Stimulated activated CD4-positive, alpha-beta T cell treated with anti-CD3 and anti-CD28 coated beads, Interleukin-2, amount 100 ng/mL, for 48 hours (primary cell): ENCODE results near the gene VIPR2.

Experiments
- DNase-seq, 2 donors: peaks; one replicate each; pipeline ENCODE4 v3.0.0-alpha.2; 2020

Gene VIPR2

GRCh38 chr7:159118623-159119022 is 26.0 kb downstream of the VIPR2 start:
- no peak for DNase-seq

- DNase-seq = no peak
Observed at GRCh38 chr7:159118197-159118595, 26.5 kb downstream of the VIPR2 start.

GRCh38 chr7:159117366-159118196 is 27.1 kb downstream of the VIPR2 start:
- no peak for DNase-seq

GRCh38 chr7:159116581-159117339 is 27.9 kb downstream of the VIPR2 start:
- no peak for DNase-seq

- DNase-seq = no peak
Observed at GRCh38 chr7:159115601-159116501, 28.8 kb downstream of the VIPR2 start.

GRCh38 chr7:159114981-159115380 is 29.7 kb downstream of the VIPR2 start:
- DNase-seq = no peak

GRCh38 chr7:159114096-159114495 is 30.6 kb downstream of the VIPR2 start:
- DNase-seq = no peak

GRCh38 chr7:159113056-159113455 is 31.6 kb downstream of the VIPR2 start:
- DNase-seq = no peak

- no peak for DNase-seq
Observed at GRCh38 chr7:159112136-159113011, 32.3 kb downstream of the VIPR2 start.

- DNase-seq = no peak
Observed at GRCh38 chr7:159109653-159110035, 35.0 kb downstream of the VIPR2 start.

- no peak for DNase-seq
Observed at GRCh38 chr7:159108941-159109652, 35.6 kb downstream of the VIPR2 start.

GRCh38 chr7:159108491-159108890 is 36.2 kb downstream of the VIPR2 start:
- DNase-seq = no peak

- no peak for DNase-seq
Observed at GRCh38 chr7:159107161-159107892, 37.3 kb downstream of the VIPR2 start.

- no peak for DNase-seq
Observed at GRCh38 chr7:159105832-159106811, 38.5 kb downstream of the VIPR2 start.

- DNase-seq = no peak
Observed at GRCh38 chr7:159105066-159105780, 39.4 kb downstream of the VIPR2 start.

- no peak for DNase-seq
Observed at GRCh38 chr7:159104188-159104920, 40.3 kb downstream of the VIPR2 start.

GRCh38 chr7:159103382-159104187 is 41.1 kb downstream of the VIPR2 start:
- DNase-seq = no peak
